HG03342 (cell line): ENCODE measurements around the gene PSENEN.
"Not testable (repeated sequence)": the region's sequence is repeated elsewhere in the genome, so short reads cannot be mapped to it uniquely, and the experiment has no call there.

ENCODE experiments used
- ATAC-seq: cut with Tn5 transposase; IDR thresholded peaks from one replicate; pipeline ENCODE4 v1.9.1; 2021; ENCODE audit warnings: mild to moderate bottlenecking, moderate library complexity; ENCODE audit not compliant: unreplicated experiment

The PSENEN gene

DNA sequence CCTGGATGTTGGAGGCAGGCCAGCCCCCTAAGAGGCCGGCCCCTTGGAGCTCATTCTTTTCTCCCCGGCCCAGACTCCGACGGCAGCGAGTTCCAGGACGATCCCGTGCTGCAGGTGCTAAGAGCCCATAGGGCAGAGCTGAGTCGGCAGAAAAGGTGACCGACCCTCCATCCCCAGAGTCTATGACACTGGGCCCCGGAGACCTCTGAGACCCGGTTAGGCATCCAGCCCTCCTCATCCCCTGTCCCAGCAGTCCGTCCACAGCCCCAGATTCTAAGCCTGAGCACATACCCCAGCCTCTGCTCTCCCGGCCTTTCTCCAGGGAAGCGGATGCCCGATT lies 22.6 kb downstream of the PSENEN start:
- no peak for ATAC-seq

DNA sequence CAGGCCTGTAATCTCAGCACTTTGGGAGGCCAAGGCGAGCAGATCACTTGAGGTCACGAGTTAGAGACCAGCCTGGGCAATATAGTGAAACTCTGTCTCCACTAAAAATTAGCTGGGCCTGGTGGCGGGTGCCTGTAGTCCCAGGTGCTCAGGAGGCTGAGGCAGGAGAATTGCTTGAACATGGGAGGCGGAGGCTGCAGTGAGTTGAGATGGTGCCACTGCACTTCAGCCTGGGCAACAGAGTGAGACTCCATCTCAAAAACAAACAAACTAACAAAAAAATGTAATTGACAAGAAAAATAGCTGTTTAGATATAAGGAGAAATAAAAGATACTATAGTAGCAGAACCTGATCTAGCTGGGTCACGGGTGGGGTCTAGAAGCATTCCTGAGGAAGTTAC lies 26.9 kb downstream of the PSENEN start:
- ATAC-seq: not testable (repeated sequence)

DNA sequence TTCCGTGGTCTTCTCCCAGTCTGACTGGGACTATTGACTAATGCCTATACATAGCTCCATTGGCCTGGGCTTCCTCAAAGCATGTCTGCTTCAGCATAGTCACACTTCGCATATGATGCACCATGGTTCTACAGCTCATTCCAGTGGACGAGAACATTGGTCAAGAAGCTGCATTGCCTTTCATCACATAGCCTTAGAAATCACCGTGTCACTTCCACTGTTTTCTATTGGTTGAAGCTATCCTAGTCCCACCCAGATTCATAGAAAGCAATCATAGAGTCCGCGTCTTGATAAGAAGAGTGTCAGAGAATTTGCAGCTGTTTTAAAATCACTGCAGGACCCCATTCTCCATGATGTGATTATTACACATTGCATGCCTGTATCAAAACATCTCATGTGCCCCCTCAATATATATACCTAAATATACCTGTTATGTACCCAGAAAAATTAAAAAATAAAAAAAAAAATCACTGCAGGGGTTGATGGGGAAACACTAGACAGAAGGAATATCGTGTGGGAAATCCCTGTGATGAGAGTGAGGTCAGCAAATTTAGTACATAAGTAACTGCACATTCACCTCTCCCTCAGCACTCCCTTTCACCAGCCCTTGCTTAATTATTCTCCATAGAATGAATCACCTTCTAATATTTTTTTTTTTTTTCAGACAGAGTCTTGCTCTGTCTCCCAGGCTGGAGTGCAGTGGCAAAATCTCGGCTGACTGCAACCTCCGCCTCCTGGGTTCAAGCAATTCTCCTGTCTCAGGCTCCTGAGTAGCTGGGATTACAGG lies 27.8 kb downstream of the PSENEN start:
- ATAC-seq: no peak

DNA sequence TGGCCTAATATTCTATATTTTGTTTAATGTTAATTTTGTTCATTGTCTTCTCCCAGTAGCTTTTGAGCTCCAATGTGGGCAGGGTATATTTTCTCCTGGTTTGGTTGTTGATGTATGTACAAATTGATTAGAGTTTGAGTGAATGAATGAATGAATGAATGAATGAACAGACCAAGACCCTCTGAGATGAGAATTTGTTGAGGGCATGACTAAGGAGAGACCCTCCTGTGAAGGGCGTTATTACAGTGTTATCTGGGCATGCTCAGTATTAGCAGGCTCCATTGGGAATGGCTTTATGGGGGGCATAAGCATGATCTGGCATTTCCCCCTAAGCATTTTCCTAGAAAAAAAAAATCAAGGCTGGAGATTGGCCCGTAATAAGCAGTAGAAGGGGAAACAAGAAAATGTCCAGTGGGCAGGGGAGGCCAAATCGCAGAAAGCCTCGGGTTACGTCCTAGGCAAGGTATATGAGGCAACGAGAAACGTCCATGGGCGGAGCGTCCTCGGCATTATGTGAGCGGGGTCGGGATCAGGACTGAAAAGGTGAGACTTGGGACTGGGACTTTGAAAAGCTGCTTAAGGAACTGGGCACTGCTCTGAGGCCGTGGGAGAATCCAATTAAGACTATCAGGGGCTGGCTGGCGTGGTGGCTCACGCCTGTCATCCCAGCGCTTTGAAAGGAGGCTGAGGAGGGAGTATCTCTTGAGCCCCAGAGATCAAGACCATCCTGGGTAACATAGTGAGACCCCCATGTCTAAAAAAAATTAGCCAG lies 29.0 kb downstream of the PSENEN start:
- no peak for ATAC-seq

DNA sequence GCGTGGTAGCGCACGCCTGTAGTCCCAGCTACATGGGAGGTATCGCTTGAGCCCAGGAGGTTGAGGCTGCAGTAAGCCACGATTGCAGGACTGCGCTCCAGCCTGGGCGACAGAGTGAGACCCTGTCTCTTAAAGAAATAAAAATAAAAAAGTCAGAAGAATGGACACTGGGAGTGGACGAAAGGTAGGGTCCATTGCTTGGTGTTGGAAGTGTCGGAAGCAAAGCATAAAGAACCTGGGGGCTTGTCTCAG lies 29.5 kb downstream of the PSENEN start:
- ATAC-seq: no peak

DNA sequence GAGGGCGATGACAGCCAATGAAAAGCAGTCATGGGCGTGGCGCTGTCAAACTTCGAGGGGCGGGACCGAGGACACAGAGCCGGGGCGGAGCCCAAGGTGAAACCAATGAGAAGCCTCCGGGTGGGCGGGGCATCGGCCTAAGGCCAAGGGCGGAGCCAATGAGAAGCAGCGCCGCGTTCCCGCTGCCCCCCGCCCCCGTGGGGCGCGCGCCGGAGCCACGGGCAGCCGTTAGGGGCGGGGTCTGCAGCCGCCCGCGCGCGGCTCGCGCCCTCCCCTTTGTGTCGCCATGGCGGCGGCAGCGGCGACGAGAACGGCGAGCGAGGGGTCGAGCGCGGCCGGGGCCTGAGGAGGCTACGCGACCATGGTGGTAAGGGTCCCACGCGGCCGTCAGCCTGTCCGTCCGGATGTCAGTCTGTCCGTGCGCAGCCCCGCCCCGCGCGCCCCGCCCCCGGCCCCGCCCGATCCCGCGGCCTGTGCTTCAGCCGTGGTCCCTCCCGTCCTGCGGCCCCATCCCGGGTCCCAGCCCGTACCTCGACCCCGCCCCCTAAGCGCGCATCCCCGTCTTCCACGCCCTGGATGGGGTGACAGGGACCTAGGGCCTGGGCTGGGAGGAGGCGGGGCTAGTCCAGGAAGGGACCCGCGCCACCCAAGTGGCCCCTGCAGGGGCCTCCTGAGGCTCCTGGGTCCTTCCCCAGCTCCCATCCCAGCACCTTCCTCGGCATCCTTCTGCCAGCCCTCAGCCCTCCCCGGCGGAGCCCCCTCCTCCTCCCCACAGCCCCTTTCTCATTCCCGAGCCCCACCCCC lies 30.0 kb downstream of the PSENEN start, which contains the start of gene ARHGAP33:
Gene ARHGAP33, plus strand, starts transcription at position 267 of the 804 bp plus-strand sequence. Its CDS starts 95 bp downstream, at position 362.
- peak; percentile 90 for ATAC-seq

DNA sequence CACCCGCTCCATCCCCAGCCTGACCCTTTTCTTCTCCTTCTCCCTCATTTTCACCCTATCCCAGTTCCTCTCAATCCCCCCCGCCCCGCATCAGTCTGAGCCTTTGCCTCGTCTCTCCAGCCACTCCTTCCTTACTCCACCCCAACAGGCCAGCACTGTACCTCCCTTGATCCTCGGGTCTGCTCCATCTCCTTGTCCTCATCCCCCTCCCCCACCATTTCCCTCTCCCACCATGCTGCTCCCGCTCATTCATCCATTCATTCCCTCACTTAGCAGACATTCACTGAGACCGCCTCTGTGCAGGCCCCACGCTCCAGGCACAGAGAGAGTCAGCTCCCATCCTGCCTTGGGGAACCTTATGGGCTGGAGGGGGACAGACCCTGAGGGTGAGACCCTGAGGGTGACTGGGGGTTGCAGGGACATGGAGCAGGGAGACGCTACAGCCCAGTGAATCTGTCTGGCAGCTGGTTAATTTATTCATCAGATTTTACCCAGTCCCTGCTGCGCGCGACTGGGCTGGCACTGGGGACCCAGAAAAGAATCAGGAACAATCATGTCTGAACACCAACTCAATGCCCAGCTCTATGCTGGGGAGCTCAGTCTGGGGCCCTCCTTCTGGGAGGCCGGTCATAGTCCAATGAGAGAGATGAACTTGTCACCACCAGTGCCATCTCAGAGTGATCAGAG lies 30.8 kb downstream of the PSENEN start:
- no peak for ATAC-seq

DNA sequence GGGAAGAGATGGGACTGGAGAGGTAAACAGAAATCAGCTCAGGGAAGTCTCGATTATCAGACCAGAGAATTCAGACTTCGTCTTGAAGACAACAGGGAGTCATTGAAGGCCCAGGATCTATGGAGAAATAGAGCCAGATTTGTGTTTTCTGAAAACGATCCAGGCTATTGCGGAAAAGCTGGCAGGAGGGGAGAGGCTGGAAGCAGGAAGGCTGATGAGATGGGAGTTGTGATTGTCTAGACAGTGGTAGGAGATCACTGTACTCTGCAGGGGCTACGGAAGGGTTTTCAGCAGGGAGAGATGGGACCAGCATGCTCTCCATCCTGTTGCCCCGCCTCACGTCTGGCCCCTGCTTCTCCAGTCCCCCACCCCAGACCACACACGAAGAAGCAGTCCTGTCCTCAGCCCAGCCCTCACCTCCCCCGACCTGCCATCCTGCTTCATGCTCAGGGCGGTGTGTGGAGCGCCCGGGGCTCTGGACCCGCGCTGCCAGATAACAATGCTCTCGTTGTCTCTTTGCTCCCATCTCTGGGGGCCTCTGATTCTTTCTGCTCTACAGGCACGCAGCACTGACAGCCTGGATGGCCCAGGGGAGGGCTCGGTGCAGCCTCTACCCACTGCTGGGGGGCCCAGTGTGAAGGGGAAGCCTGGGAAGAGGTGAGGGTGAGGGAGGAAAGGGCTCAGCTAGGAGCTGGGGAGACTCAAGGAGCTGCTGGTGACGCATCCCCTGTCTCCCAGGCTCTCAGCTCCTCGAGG lies 31.8 kb downstream of the PSENEN start:
- ATAC-seq: no peak

DNA sequence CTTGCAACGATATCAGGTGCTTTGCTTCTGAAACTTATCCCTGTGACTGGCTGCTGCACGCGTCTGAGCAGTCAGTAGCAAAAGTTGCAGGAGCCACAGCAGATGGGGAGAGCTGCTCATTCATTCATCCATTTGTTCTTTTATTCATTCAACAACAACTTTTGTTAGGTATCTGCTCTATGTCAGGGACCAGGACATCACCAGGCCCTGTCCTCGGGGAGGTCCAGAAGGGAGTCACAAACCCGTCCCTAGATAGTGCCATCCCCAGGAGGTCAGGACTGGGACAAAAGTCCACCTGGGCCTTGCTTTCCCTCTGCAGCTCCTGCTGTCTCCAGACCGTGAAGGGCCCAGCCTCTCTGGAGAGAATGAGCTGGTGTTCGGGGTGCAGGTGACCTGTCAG lies 32.5 kb downstream of the PSENEN start:
- ATAC-seq: no peak

DNA sequence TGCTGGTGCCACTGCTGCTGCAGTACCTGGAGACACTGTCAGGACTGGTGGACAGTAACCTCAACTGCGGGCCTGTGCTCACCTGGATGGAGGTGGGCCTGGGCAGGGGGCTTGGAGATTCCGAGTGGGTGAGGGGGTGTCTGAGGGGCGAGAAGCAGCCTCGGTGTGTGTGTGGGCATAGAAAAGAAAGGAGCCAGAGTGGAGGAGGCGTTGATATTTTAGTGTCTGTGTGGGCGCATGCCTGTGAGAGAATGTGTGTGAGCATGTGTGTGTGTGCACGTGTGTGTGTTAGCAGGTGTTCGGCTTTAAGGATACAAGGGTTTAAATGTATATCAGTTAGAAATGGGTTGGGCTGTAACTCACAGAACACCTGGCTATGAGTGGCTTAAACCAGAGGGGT lies 33.6 kb downstream of the PSENEN start:
- ATAC-seq: no peak

DNA sequence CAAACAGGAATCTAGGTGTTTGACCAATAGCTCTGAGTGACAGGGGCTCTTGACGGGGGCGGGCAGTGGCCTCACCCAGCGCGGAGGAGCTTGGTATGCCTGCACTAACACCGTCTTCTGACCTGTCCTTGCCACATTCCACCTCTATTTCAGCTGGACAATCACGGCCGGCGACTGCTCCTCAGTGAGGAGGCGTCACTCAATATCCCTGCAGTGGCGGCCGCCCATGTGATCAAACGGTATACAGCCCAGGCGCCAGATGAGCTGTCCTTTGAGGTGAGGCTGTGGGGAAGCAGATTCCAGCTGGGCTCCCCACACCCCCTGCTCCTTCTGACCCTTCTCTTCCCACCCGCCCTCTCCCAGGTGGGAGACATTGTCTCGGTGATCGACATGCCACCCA lies 34.6 kb downstream of the PSENEN start:
- ATAC-seq: no peak

DNA sequence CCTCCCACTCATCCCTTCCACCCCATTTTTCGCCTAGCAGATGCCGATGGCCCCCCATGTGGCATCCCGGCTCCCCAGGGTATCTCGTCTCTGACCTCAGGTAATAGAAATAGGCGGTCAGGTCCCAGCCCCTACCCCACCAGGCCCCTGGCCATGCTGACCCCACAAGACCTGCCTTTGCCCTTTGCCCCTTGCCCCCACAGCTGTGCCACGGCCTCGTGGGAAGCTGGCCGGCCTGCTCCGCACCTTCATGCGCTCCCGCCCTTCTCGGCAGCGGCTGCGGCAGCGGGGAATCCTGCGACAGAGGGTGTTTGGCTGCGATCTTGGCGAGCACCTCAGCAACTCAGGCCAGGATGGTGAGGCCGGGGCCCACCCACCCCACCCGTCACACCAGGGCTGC lies 35.3 kb downstream of the PSENEN start:
- no peak for ATAC-seq

DNA sequence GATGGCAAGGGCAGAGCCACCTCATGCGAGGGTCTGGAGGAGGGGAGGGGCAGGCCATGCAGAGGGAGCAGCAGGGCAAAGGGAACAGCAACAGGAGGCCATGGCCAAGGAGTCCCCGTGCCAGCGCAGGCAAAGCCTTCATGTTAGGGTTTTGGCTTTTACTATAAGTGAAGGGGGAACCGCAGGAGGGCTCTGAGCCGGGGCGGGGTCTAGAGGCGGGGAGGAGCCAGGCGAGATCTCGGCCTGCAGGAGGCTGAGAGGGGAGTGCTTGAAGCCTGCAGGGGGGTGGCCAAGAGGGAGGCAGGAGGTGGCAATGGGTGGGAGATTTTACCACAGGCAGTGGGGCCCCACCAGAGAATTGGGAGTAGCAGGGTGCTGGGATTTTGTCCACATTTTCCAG lies 36.2 kb downstream of the PSENEN start:
- no peak for ATAC-seq

DNA sequence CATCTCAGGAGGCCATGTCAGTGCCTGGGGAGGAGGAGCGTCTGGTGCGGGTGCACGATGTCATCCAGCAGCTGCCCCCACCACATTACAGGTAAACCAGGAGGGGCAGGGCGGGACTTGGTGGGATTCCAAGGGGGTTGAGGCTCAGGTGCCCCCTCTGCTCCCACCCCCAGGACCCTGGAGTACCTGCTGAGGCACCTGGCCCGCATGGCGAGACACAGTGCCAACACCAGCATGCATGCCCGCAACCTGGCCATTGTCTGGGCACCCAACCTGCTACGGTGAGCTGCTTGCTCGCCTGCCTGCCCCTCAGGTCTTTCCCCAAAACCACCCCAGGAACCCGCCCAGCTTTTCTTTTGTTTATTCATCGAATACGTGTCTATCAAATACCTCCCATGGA lies 37.1 kb downstream of the PSENEN start:
- ATAC-seq: no peak

DNA sequence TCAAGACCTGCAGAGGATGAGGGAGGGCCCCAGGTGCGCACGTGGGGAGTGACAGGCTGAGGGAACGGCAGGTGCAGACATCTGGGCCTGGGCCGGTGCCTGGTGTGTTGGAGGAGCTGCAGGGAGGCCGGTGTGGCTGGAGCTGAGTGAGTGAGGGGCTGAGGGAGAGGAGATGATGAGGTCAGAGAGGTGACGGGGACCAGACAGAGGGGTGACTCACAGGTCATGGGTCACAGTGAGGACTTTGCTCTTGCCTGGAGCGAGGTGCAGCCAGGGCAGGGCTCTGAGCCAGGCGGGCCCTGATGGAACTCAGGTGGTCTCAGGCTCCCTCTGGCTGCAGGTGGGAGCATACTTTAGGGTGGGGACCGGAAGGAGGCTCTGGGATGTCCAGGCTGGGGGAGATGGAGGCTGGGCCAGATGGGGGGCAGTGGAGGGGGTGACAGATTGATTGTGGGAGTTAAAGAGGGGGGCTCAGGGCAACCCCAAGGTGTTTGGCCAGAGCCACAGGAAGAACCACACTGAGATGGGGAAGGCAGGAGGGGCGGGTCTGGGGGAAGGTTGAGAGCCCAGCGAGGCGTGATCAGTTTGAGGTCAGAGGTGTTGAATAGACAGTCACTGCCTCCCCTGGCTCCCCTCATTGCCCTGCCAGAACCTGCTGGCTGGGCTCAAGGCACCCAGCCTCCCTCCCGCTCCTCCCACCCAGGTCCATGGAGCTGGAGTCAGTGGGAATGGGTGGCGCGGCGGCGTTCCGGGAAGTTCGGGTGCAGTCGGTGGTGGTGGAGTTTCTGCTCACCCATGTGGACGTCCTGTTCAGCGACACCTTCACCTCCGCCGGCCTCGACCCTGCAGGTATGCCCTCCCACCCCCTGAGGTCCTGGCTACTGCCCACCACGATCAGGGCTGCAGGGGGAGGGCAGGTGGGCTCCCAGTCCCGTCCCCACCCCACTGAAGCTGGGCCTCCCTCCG lies 38.3 kb downstream of the PSENEN start:
- no peak for ATAC-seq

DNA sequence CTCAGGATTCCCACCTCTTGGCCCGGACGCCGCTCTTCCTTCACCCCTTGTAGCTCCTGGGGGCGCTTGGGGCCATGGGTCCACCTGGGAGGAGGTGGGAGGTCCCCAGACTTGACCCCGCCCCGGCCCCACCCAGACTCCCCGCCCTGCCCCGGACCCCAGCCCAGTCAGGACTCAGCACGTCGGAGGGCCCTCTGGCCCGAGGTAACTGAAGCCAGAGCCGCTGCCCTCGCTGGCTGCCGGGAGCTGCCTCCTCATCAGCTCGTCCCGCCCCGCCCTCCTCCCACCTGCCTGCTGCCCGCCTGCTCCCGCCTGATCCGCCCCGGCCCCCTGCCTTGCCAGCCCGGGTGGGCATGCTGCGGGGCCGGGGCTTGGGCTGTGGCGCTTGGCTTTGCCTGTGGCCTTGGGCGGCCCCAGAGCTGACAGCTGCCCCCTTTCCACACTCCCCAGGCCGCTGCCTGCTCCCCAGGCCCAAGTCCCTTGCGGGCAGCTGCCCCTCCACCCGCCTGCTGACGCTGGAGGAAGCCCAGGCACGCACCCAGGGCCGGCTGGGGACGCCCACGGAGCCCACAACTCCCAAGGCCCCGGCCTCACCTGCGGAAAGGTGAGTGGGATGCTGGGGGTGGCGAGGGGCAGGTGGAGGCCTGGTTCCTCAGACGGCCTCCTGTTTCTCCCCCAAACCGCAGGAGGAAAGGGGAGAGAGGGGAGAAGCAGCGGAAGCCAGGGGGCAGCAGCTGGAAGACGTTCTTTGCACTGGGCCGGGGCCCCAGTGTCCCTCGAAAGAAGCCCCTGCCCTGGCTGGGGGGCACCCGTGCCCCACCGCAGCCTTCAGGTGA lies 39.3 kb downstream of the PSENEN start:
- no peak for ATAC-seq

DNA sequence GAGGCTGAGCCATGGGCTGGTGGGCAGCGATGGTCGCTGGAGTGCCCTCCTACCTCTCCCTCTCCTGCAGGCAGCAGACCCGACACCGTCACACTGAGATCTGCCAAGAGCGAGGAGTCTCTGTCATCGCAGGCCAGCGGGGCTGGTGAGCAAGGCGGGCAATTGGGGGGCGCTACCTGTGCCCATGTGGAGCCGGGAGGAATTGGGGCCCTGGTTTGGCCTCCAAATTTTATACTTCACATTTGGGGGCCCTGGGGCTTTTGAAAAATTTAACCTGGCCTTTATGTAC lies 39.8 kb downstream of the PSENEN start:
- no peak for ATAC-seq

DNA sequence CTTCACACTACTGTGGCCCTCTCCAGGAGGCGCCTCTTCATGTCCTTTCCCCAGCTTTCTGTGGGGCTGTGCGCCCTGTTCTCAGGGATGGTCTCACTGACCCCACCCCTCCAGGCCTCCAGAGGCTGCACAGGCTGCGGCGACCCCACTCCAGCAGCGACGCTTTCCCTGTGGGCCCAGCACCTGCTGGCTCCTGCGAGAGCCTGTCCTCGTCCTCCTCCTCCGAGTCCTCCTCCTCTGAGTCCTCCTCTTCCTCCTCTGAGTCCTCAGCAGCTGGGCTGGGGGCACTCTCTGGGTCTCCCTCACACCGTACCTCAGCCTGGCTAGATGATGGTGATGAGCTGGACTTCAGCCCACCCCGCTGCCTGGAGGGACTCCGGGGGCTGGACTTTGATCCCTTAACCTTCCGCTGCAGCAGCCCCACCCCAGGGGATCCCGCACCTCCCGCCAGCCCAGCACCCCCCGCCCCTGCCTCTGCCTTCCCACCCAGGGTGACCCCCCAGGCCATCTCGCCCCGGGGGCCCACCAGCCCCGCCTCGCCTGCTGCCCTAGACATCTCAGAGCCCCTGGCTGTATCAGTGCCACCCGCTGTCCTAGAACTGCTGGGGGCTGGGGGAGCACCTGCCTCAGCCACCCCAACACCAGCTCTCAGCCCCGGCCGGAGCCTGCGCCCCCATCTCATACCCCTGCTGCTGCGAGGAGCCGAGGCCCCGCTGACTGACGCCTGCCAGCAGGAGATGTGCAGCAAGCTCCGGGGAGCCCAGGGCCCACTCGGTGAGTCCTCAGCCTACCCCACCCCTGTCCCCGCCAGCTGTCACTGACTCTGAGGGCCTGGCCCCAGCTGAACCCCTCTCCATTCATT lies 41.1 kb downstream of the PSENEN start:
- no peak for ATAC-seq
